Skeletal muscle tissue (tissue), 4 donors: ENCODE results near the gene OR52A1. TPM values are rescaled to one million over a fixed set of nuclear protein-coding genes. Genes with fewer than 3 reads are reported as not detected.

Experiments
- H3K27ac ChIP-seq: one replicate; pipeline ENCODE4 v1.7.0; 2013; ENCODE audit warnings: mild to moderate bottlenecking, low read depth, low read length, inconsistent platforms
- H3K27me3 ChIP-seq, 3 donors: one replicate each; pipeline ENCODE4 v1.7.0; 2013; ENCODE audit warnings: low read length in 3 of 3; ENCODE audit not compliant: control insufficient read depth in 3 of 3, insufficient read depth in 3 of 3
- H3K36me3 ChIP-seq, 3 donors: one replicate each; pipeline ENCODE4 v1.7.0; 2013; ENCODE audit warnings: low read length in 3 of 3; ENCODE audit not compliant: control insufficient read depth in 3 of 3, insufficient read depth in 3 of 3
- H3K4me1 ChIP-seq, 3 donors: one replicate each; pipeline ENCODE4 v1.7.0; 2013; ENCODE audit warnings: low read length in 3 of 3, mild to moderate bottlenecking in 3 of 3; ENCODE audit not compliant: control insufficient read depth in 3 of 3, insufficient read depth in 3 of 3
- H3K4me3 ChIP-seq, 3 donors: one replicate each; pipeline ENCODE4 v1.7.0; 2013; ENCODE audit warnings: low read length in 3 of 3
- H3K9ac ChIP-seq, 3 donors: one replicate each; pipeline ENCODE4 v1.7.0; 2013; ENCODE audit warnings: low read length in 3 of 3, mild to moderate bottlenecking in 3 of 3, moderate library complexity in 2 of 3, low read depth in 1 of 3
- H3K9me3 ChIP-seq, 3 donors: one replicate each; pipeline ENCODE4 v1.7.0; 2013; ENCODE audit warnings: low read length in 3 of 3; ENCODE audit not compliant: control insufficient read depth in 3 of 3
- total RNA-seq: library from RNA; depleted of rRNA; stranded (reverse); fragments of >200 nt; gene quantifications from one replicate; pipeline ENCODE4 v1.2.3, GENCODE V29; 2014
- donor health status: Osteomylitis.

The OR52A1 gene
- total RNA-seq, 1 donor from 2014 or later: not detected

DNA sequence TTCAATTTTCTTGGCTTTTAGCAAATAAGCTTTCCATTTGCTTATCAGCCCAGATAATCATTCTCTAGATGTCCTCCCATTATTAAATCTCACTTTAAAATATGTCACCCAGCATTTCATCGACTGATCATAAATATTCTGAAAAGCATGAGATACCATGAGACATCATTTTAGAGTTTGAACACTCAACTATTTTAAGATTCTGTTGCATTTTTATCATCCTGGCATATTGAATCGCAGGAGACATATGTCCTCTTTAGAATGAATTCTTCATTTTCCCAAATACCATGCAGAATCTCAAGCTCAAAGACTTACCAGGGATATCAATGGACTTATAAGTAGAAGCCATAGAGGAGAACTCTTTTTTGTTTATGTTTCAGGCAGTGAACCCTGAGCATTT, 16.6 kb downstream of the OR52A1 start, which contains the start of gene OR52A5:
TSS of gene OR52A5 (minus strand) at position 361 of the 400 bp plus-strand sequence. CDS start 5,714 bp downstream, outside the sequence.
- Histone ChIP-seq H3K4me1 (no peaks in the 10 kb centered on the region), H3K27ac (no peak within 1 kb of the TSS), H3K36me3 (no peaks in the 10 kb centered on the region), H3K4me3 (no peak within 1 kb of the TSS), H3K27me3 (no peaks in the 10 kb centered on the region), H3K9ac (no peak within 1 kb of the TSS), H3K9me3 (no peaks in the 10 kb centered on the region)

GRCh38 chr11:5137014-5137413, 17.5 kb downstream of the OR52A1 start:
- no peaks in the 10 kb centered on the region for H3K4me1 ChIP-seq
- H3K9me3 ChIP-seq: no peaks in the 10 kb centered on the region

GRCh38 chr11:5136261-5136660, 18.3 kb downstream of the OR52A1 start:
- no peak overlapping the region for H3K9ac ChIP-seq
- H3K27me3 ChIP-seq: no peaks in the 10 kb centered on the region
- H3K27ac ChIP-seq: no peak overlapping the region
- H3K4me1 ChIP-seq: no peaks in the 10 kb centered on the region
- H3K9me3 ChIP-seq: no peaks in the 10 kb centered on the region
- no peak overlapping the region for H3K4me3 ChIP-seq
- no peaks in the 10 kb centered on the region for H3K36me3 ChIP-seq

More at GRCh38 chr11:5137014-5137413, 17.5 kb downstream of the OR52A1 start:
- no peak overlapping the region for H3K4me3 ChIP-seq
- H3K27ac ChIP-seq: no peak overlapping the region
- H3K36me3 ChIP-seq: no peaks in the 10 kb centered on the region
- no peak overlapping the region for H3K9ac ChIP-seq
- H3K27me3 ChIP-seq: no peaks in the 10 kb centered on the region

- no peak overlapping the region for H3K4me3 ChIP-seq
- no peaks in the 10 kb centered on the region for H3K36me3 ChIP-seq
- no peaks in the 10 kb centered on the region for H3K27me3 ChIP-seq
- H3K9me3 ChIP-seq: no peaks in the 10 kb centered on the region
- no peaks in the 10 kb centered on the region for H3K4me1 ChIP-seq
- no peak overlapping the region for H3K27ac ChIP-seq
- no peak overlapping the region for H3K9ac ChIP-seq
Measured at GRCh38 chr11:5131584-5132335, 22.8 kb downstream of the OR52A1 start.

- H3K27ac ChIP-seq: no peak overlapping the region
- no peaks in the 10 kb centered on the region for H3K4me1 ChIP-seq
- no peak overlapping the region for H3K9ac ChIP-seq
- no peak overlapping the region for H3K4me3 ChIP-seq
- no peaks in the 10 kb centered on the region for H3K27me3 ChIP-seq
- H3K9me3 ChIP-seq: no peaks in the 10 kb centered on the region
- H3K36me3 ChIP-seq: no peaks in the 10 kb centered on the region
Measured at GRCh38 chr11:5129457-5129877, 25.1 kb downstream of the OR52A1 start.

DNA sequence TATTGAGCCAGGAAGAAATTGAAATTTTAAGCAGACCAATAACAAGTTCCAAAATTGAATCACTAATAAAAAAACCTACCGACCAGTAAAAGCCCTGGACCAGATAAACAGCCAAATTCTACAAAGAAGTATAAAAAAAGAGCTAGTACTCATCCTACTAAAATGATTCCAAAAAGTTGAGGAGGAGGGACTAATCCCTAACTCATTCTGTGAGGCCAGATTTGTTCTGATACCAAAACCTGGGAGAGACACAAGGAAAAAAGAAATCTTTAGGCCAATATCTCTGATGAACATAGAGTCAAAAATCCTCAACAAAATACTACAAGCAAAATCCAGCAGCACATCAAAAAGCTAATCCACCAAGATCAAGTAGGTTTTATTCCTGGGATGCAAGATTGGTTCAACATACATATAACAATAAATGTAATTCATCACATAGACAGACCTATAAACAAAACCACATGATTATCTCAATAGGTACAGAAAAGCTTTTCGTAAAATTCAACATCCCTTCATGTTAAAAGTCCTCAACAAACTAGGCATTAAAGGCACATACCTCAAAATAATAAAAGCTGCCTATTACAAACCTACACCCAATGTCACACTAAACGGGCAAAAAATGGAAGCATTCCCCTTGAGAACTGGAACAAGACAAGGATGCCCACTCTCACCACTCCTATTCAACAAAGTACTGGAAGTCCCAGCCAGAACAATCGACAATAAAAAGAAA, 29.5 kb downstream of the OR52A1 start:
- no peak overlapping the region for H3K4me3 ChIP-seq
- H3K4me1 ChIP-seq: no peaks in the 10 kb centered on the region
- H3K36me3 ChIP-seq: no peaks in the 10 kb centered on the region
- no peak overlapping the region for H3K9ac ChIP-seq
- no peaks in the 10 kb centered on the region for H3K27me3 ChIP-seq
- H3K9me3 ChIP-seq: no peaks in the 10 kb centered on the region
- no peak overlapping the region for H3K27ac ChIP-seq

DNA sequence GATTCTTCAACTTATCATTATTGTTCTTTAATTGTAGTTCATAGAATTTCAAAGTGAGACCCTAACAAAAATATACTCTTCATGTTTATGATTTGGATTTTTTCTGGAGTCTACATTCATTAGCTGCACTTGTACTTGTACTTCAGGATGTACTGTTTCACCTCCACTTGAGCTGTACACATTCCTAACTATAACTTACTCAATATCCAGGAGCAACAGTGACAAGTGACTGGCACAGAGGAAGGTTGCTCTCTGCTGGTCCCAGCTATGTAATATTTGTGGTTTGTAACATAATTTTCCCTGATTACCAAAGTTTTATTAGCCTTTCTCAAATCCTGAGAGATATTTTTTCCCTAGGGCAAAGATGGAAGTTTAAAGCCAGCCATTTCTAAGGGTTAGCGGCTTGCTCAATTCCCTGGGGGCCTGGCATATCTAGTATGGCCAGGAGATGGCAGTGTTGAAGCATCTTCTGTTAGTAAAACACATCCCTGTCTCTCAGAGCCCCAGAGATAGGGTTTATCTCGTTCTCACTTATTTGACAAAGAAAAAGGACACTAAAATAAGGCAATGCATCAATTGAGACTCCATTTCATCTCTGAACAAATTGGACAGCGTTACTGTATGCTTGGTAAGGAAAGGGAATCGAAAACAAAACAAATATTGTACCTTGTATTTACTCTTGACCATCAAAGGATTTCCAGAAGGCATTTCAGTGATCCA, 30.6 kb downstream of the OR52A1 start:
- H3K9ac ChIP-seq: no peak overlapping the region
- no peaks in the 10 kb centered on the region for H3K4me1 ChIP-seq
- no peaks in the 10 kb centered on the region for H3K9me3 ChIP-seq
- H3K27ac ChIP-seq: no peak overlapping the region
- H3K36me3 ChIP-seq: no peaks in the 10 kb centered on the region
- no peak overlapping the region for H3K4me3 ChIP-seq
- H3K27me3 ChIP-seq: no peaks in the 10 kb centered on the region

DNA sequence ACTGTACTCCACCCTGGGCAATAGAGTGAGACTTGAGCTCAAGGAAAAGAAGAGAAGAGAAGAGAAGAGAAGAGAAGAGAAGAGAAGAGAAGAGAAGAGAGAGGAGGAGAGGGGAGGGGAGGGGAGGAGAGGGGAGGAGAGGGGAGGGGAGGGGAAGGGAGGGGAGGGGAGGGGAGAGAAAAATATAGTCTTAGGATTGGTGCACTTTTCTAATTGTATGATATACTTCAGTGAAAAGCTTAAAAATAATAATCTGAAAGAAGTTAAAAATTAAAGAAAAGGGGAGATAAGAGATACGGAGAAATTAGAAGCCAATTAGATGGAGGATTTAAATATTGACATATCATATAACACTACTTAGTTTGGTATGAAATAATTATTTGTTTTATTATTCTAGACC, 35.7 kb downstream of the OR52A1 start:
- Histone ChIP-seq H3K27me3 (no peaks in the 10 kb centered on the region), H3K27ac (no peak overlapping the region), H3K9ac (no peak overlapping the region), H3K4me3 (no peak overlapping the region), H3K36me3 (no peaks in the 10 kb centered on the region), H3K9me3 (no peaks in the 10 kb centered on the region), H3K4me1 (no peaks in the 10 kb centered on the region)

GRCh38 chr11:5117588-5117987, 37.0 kb downstream of the OR52A1 start:
- Histone ChIP-seq H3K27ac (no peak overlapping the region), H3K4me1 (no peaks in the 10 kb centered on the region), H3K4me3 (no peak overlapping the region), H3K9ac (no peak overlapping the region), H3K36me3 (no peaks in the 10 kb centered on the region), H3K27me3 (no peaks in the 10 kb centered on the region), H3K9me3 (no peaks in the 10 kb centered on the region)

GRCh38 chr11:5115339-5115738, 39.2 kb downstream of the OR52A1 start:
- Histone ChIP-seq H3K4me3 (no peak overlapping the region), H3K9me3 (no peaks in the 10 kb centered on the region), H3K4me1 (no peaks in the 10 kb centered on the region), H3K27me3 (no peaks in the 10 kb centered on the region), H3K36me3 (no peaks in the 10 kb centered on the region), H3K27ac (no peak overlapping the region), H3K9ac (no peak overlapping the region)
